ENCODE data around the gene CYP4X1. TPM values are rescaled to one million over a fixed set of nuclear protein-coding genes. Genes with fewer than 3 reads are reported as not detected.
"Not testable (repeated sequence)": the region's sequence is repeated elsewhere in the genome, so short reads cannot be mapped to it uniquely, and the experiment has no call there.

The CYP4X1 gene
- total and polyA plus RNA-seq, 2 of the 8 experiments (the other 6 are each of a cell fraction or from before 2014, with no cell fraction given), result 1.3 to 3.5 TPM

DNA sequence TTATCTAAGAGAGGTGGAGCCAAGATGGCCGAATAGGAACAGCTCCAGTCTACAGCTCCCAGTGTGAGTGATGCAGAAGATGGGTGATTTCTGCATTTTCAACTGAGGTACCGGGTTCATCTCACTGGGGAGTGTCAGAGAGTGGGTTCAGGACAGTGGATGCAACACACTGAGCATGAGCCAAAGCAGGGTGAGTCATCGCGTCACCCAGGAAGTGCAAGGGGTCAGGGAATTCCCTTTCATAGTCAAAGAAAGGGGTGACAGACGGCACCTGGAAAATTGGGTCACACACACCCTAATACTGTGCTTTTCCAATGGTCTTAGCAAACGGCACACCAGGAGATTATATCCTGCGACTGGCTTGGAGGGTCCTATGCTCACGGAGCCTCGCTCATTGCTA is 17.0 kb upstream of the CYP4X1 start:
- H3K4me1 ChIP-seq (replicated peaks in 1 of 4; ENCODE audit: control insufficient read depth in 3 of 4, insufficient read depth in 4 of 4, low read length in 3 of 4); H4K20me1 ChIP-seq (replicated peaks in 1 of 2; ENCODE audit: control insufficient read depth in 1 of 2, insufficient read depth in 2 of 2, low read length in 2 of 2); H3K9me3 ChIP-seq (ENCODE audit: insufficient read depth in 2 of 2, low read depth in 1 of 2, low read length in 1 of 2); H2AK5ac ChIP-seq (ENCODE audit: low read depth, low read length); H3K18ac ChIP-seq (ENCODE audit: extremely low read depth, low read length); H3K9ac ChIP-seq (replicated peaks in 1 of 4; ENCODE audit: extremely low read depth in 1 of 4, low read depth in 3 of 4, low read length in 3 of 4); H3K23me2 ChIP-seq (ENCODE audit: low read depth, low read length); H3K4me2 ChIP-seq (ENCODE audit: insufficient read depth in 1 of 2, low read depth in 2 of 2, low read length in 2 of 2); H3K27ac ChIP-seq (ENCODE audit: low read depth, low read length); H4K5ac ChIP-seq (ENCODE audit: insufficient read length, low read depth, low read length); H3K4me3 ChIP-seq (ENCODE audit: extremely low read depth in 1 of 4, insufficient read depth in 2 of 4, low read depth in 3 of 4, low read length in 4 of 4); H4K8ac ChIP-seq (ENCODE audit: extremely low read depth, insufficient read depth, low read length); H3K14ac ChIP-seq (ENCODE audit: insufficient read length); H2BK15ac ChIP-seq (ENCODE audit: low read length); H4K91ac ChIP-seq (replicated peaks; ENCODE audit: insufficient read length, low read length); H2BK5ac ChIP-seq (ENCODE audit: low read depth, low read length); H2AFZ ChIP-seq (ENCODE audit: low read length); H3K56ac ChIP-seq (replicated peaks; ENCODE audit: insufficient read length, low read depth, low read length); DNase-seq (ENCODE audit: low read depth in 1 of 2, low spot score in 2 of 2); H3K79me2 ChIP-seq (ENCODE audit: control insufficient read depth in 1 of 2, insufficient read depth in 2 of 2, low read length in 2 of 2); FAIRE-seq; H2BK12ac ChIP-seq (ENCODE audit: low read depth, low read length); H3K36me3 ChIP-seq (ENCODE audit: control insufficient read depth in 2 of 4, insufficient read depth in 4 of 4, low read length in 3 of 4); H2BK120ac ChIP-seq (replicated peaks; ENCODE audit: low read depth, low read length); CTCF ChIA-PET (ENCODE audit: partially characterized antibody); H3K27me3 ChIP-seq (replicated peaks in 1 of 4; ENCODE audit: control insufficient read depth in 3 of 4, extremely low read depth in 1 of 4, insufficient read depth in 3 of 4, low read length in 3 of 4); H2BK20ac ChIP-seq (ENCODE audit: low read length); H3K4ac ChIP-seq (replicated peaks; ENCODE audit: insufficient read length, low read depth, low read length); H3K23ac ChIP-seq (ENCODE audit: insufficient read length); H3K79me1 ChIP-seq (ENCODE audit: low read depth, low read length); POLR2A ChIA-PET (ENCODE audit: partially characterized antibody): not testable (repeated sequence)
- WGBS, 2 experiments (ENCODE audit: extremely low coverage in 1 of 2, insufficient coverage in 1 of 2, insufficient read length in 1 of 2, insufficient replicate concordance in 2 of 2, low coverage in 1 of 2, low lambda C conversion rate in 2 of 2, missing lambda C conversion rate in 1 of 2), result 92% methylated on average over 9 of the region's 9 CpGs; no CpG with 5 or more reads in 1 of the 2 experiments
